H7 (cell line): Measurements from ENCODE around the gene AHCYL1. TPM values are rescaled to one million over a fixed set of nuclear protein-coding genes. Genes with fewer than 3 reads are reported as not detected.
"Not testable (repeated sequence)": the region's sequence is repeated elsewhere in the genome, so short reads cannot be mapped to it uniquely, and the experiment has no call there.

ENCODE experiments used
- DNase-seq: peaks from one replicate; pipeline ENCODE4 v3.0.0; 2012
- H3K27me3 ChIP-seq: 2 replicates; pipeline ENCODE4 v1.6.0; 2011; ENCODE audit warnings: mild to moderate bottlenecking, low read length; ENCODE audit not compliant: control insufficient read depth, insufficient read depth
- H3K36me3 ChIP-seq: replicated peaks from 2 replicates; pipeline ENCODE4 v1.5.1; 2011; ENCODE audit warnings: low read length; ENCODE audit not compliant: control insufficient read depth, insufficient read depth
- H3K4me3 ChIP-seq: 2 replicates; pipeline ENCODE4 v1.5.1; 2011; ENCODE audit warnings: low read depth, mild to moderate bottlenecking, control low read depth, low read length, moderate library complexity; ENCODE audit not compliant: insufficient read depth
- total RNA-seq: library from RNA; depleted of rRNA; stranded (reverse); fragments of >200 nt; shearing (Covaris generic); gene quantifications from 2 replicates; pipeline ENCODE4 v1.2.3, GENCODE V29; 2014; rRNA removed

Gene AHCYL1
- 49.1 and 54.3 TPM in 2 replicates for total RNA-seq

DNA sequence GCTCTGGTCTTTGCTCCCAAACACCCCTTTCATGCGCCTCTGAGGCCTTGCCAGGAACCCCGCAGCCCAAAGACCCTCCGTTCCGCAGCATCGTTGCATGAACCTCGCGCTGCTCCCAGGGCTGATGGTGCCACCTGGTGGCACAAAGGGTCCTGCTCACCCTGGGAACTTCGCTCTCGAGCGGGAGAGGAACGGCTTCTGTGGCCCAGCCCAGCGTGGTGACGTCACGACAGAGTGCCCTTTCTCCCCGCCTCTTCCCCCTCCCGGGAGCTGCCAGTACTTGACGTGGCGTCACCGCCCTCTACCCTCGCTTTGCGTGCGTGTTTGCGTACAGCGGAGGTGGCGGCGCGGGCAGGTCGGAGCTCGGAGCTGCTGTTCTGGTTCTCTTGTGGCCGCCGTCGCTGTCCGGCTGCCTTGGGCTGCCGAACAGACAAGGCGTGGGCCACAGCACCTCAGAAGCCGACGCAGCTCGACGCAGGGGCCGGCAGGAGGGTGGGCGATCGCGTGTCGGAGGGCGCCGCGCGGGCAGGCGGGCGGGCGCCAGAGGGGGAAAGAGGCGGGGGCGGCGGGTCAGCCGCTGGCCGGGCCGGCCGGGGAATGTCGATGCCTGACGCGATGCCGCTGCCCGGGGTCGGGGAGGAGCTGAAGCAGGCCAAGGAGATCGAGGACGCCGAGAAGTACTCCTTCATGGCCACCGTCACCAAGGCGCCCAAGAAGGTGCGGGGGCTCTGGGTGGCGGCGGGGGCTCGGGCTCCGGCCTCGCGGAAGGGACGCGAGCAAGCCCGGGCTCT, at the start of gene AHCYL1:
Gene AHCYL1, plus strand, starts transcription at position 310 of the 791 bp plus-strand sequence. Its CDS starts 288 bp downstream, at position 598.
- H3K27me3 ChIP-seq: no peaks in the 10 kb centered on the region
- peak within 1 kb of the TSS; percentile 90 for H3K4me3 ChIP-seq
- H3K36me3 ChIP-seq: no peaks in the 10 kb centered on the region
- peak; percentile 98 for DNase-seq

GRCh38 chr1:109935451-109935900, 49.1 kb upstream of the AHCYL1 start:
- no peaks in the 10 kb centered on the region; the same call in 1 of the 2 replicates for H3K27me3 ChIP-seq
- DNase-seq: no peak
- H3K36me3 ChIP-seq: no peaks in the 10 kb centered on the region
- H3K4me3 ChIP-seq: no peak overlapping the region

DNA sequence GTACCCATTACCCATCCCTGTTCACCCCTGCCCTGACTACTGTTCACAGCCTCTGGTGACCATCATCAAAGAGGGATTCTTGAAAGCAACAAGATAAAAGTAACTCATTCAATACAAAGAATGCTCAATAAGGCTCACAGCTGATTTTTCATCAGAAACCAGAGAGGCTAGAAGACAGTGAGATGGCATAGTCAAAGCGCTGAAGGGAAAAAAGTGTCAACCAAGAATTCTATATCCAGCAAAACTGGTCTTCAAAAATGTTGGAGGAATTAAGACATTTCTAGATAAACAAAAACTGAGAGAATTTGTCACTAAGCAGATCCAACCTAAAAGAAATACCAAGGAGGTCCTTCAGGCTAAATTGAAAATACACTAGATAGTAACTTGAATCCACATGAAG, 46.8 kb upstream of the AHCYL1 start:
- H3K27me3 ChIP-seq: no peaks in the 10 kb centered on the region; the same call in 1 of the 2 replicates
- no peak overlapping the region for H3K4me3 ChIP-seq
- H3K36me3 ChIP-seq: no peaks in the 10 kb centered on the region
- no peak for DNase-seq

GRCh38 chr1:109938556-109938955, 46.0 kb upstream of the AHCYL1 start:
- DNase-seq: no peak
- no peaks in the 10 kb centered on the region for H3K36me3 ChIP-seq
- H3K27me3 ChIP-seq: no peaks in the 10 kb centered on the region; the same call in 1 of the 2 replicates
- no peak overlapping the region for H3K4me3 ChIP-seq

DNA sequence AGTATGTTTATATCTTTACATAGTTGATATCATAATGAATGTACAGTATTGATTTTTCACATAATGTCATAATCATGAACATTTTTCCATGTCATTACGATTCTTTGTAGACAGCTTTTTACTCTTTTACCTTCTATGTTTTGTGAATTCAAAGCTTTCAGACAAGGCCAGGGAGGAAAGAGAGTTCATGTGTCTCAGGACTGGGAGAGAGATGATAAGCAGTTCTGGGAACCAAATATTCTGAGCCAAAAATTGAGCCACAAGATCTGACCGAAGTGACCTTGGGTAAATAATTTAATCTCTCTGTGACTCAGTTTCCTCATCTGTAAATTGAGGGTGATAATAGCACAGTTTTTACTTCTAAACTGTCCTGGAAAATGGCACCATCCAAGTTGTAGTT, 42.1 kb upstream of the AHCYL1 start:
- no peak overlapping the region for H3K4me3 ChIP-seq
- no peaks in the 10 kb centered on the region for H3K36me3 ChIP-seq
- no peaks in the 10 kb centered on the region for H3K27me3 ChIP-seq
- DNase-seq: no peak

GRCh38 chr1:109944541-109944940, 40.0 kb upstream of the AHCYL1 start:
- no peaks in the 10 kb centered on the region for H3K27me3 ChIP-seq
- no peak for DNase-seq
- H3K4me3 ChIP-seq: no peak overlapping the region
- H3K36me3 ChIP-seq: no peaks in the 10 kb centered on the region

GRCh38 chr1:109946511-109946910, 38.1 kb upstream of the AHCYL1 start:
- H3K27me3 ChIP-seq: no peaks in the 10 kb centered on the region
- DNase-seq: no peak
- no peaks in the 10 kb centered on the region for H3K36me3 ChIP-seq
- H3K4me3 ChIP-seq: no peak overlapping the region

GRCh38 chr1:109947582-109948284, 36.8 kb upstream of the AHCYL1 start:
- no peak for DNase-seq
- no peaks in the 10 kb centered on the region for H3K27me3 ChIP-seq
- H3K4me3 ChIP-seq: no peak overlapping the region
- no peaks in the 10 kb centered on the region for H3K36me3 ChIP-seq

DNA sequence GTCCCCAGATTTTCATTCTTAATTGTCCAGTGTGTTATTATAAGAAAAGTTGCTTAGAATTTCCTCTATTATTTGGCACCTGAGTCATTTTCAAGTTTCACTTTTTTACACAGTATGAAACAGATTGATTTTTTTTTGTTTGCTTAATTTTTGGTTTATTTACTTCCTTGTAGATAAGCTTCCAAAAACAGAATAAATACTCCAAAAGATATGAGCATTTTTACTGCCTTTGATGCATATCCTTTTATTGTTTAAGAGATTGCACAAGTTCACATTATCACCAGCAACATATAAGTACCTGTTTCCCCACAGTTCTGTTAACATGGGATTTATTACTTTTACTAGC, 36.3 kb upstream of the AHCYL1 start:
- Histone ChIP-seq H3K36me3 (no peaks in the 10 kb centered on the region), H3K27me3 (no peaks in the 10 kb centered on the region), H3K4me3 (no peak overlapping the region)

DNA sequence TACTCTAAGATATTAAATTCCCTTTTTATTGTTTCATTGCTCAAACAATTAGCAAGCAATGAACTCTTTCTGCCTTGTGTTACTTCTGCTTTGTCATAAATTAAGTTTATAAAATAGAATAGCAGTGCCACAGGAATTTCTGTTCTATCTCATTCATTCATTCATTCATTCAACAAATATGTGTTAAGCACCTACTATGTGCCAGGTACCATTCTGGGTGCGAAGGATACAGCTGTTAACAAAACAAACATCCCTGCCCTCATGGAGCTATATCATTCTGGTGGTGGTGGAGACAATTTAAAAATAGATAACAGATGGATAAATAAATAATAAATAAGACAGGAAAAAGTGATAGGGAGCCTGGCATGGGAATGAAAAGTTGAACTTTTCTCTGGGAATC, 34.5 kb upstream of the AHCYL1 start:
- H3K27me3 ChIP-seq: no peaks in the 10 kb centered on the region
- no peak for DNase-seq
- H3K4me3 ChIP-seq: no peak overlapping the region
- H3K36me3 ChIP-seq: no peaks in the 10 kb centered on the region

More for the DNA sequence above, 36.3 kb upstream of the AHCYL1 start:
- no peak for DNase-seq

DNA sequence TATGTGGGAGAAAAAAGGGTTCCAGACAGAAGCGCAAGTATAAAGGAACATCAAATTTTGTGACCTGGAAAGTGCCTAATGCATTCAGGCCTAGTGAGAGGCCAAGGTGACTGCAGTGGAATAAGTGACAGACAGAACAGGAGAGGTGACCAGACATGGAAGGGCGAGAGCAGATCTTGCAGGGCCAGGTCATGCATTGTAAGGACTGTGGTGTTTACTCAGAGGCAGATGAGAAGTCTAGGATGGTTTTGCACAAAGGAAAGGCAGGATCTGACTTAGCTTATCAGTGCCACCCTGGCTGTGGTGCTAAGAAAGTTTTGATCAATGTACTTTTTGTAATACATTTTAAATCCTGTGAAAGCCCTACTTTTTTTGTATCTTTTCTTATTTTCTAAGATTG, 34.1 kb upstream of the AHCYL1 start:
- DNase-seq: no peak
- H3K27me3 ChIP-seq: no peaks in the 10 kb centered on the region
- H3K36me3 ChIP-seq: no peaks in the 10 kb centered on the region
- no peak overlapping the region for H3K4me3 ChIP-seq

DNA sequence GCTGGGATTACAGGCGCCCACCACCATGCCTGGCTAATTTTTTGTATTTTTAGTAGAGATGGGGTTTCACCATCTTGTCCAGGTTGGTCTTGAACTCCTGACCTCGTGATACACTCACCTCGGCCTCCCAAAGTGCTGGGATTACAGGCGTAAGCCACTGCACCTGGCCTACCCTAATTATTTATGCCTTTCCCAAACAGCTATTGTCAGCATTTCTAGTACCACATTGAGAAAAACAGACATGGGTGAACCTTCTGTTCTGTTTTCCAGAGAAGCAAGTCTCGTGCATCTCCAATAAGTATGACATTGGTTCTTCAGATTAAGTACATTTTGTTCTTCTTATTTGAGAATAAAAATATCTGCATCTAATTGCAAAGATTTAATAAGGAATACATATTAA, 33.1 kb upstream of the AHCYL1 start:
- DNase-seq, H3K36me3 ChIP-seq: not testable (repeated sequence)

GRCh38 chr1:109954041-109954512, 30.5 kb upstream of the AHCYL1 start:
- H3K27me3 ChIP-seq: peaks cover 6% of the 10 kb centered on the region; the same call in 1 of the 2 replicates
- H3K36me3 ChIP-seq: no peaks in the 10 kb centered on the region
- H3K4me3 ChIP-seq: no peak overlapping the region
- DNase-seq: no peak

More for the DNA sequence above, 33.1 kb upstream of the AHCYL1 start:
- not testable (repeated sequence) for H3K4me3 ChIP-seq, H3K27me3 ChIP-seq

- Histone ChIP-seq H3K36me3 (no peaks in the 10 kb centered on the region), H3K4me3 (no peak overlapping the region), H3K27me3 (peaks cover 8% of the 10 kb centered on the region; the same call in 1 of the 2 replicates)
- DNase-seq: no peak
Measured at GRCh38 chr1:109959632-109959973, 25.0 kb upstream of the AHCYL1 start.
